ENCODE measurements around the gene VRK1.

Gene VRK1

GRCh38 chr14:96852823-96853422 lies 55.7 kb downstream of the VRK1 start:
- no peaks in the 10 kb centered on the region for H3K27me3 ChIP-seq (ENCODE audit: insufficient read depth, poor library complexity, severe bottlenecking)
- TF ChIP-seq SPI1 (IDR thresholded peaks at IDR 0.05; ENCODE audit: borderline replicate concordance, low read depth) (no peak), CTCF (IDR thresholded peaks at IDR 0.05; ENCODE audit: insufficient read depth, low read length) (peak; percentile 59)
- H3K4me3 ChIP-seq (replicated peaks; ENCODE audit: insufficient read depth, low read length): no peak overlapping the region
- H3K27ac ChIP-seq (replicated peaks): no peak overlapping the region
- DNase-seq (ENCODE audit: low read depth in 1 of 2, low spot score in 1 of 2): peak in 1 of 2 experiments; percentile 10

GRCh38 chr14:96858643-96859042 lies 61.5 kb downstream of the VRK1 start:
- no peak overlapping the region for H3K4me3 ChIP-seq (replicated peaks; ENCODE audit: insufficient read depth, low read length)
- DNase-seq (ENCODE audit: low read depth in 1 of 2, low spot score in 1 of 2): no peak
- no peaks in the 10 kb centered on the region for H3K27me3 ChIP-seq (ENCODE audit: insufficient read depth, poor library complexity, severe bottlenecking)
- TF ChIP-seq, protein P1, sequence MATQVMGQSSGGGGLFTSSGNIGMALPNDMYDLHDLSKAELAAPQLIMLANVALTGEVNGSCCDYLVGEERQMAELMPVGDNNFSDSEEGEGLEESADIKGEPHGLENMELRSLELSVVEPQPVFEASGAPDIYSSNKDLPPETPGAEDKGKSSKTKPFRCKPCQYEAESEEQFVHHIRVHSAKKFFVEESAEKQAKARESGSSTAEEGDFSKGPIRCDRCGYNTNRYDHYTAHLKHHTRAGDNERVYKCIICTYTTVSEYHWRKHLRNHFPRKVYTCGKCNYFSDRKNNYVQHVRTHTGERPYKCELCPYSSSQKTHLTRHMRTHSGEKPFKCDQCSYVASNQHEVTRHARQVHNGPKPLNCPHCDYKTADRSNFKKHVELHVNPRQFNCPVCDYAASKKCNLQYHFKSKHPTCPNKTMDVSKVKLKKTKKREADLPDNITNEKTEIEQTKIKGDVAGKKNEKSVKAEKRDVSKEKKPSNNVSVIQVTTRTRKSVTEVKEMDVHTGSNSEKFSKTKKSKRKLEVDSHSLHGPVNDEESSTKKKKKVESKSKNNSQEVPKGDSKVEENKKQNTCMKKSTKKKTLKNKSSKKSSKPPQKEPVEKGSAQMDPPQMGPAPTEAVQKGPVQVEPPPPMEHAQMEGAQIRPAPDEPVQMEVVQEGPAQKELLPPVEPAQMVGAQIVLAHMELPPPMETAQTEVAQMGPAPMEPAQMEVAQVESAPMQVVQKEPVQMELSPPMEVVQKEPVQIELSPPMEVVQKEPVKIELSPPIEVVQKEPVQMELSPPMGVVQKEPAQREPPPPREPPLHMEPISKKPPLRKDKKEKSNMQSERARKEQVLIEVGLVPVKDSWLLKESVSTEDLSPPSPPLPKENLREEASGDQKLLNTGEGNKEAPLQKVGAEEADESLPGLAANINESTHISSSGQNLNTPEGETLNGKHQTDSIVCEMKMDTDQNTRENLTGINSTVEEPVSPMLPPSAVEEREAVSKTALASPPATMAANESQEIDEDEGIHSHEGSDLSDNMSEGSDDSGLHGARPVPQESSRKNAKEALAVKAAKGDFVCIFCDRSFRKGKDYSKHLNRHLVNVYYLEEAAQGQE (IDR thresholded peaks at IDR 0.05; ENCODE audit: insufficient replicate concordance, low read depth): no peak
- TF ChIP-seq SPI1 (IDR thresholded peaks at IDR 0.05; ENCODE audit: borderline replicate concordance, low read depth): no peak
- TF ChIP-seq POLR2AphosphoS5 (IDR thresholded peaks at IDR 0.05; ENCODE audit: low read depth): no peak
- TF ChIP-seq CTCF (IDR thresholded peaks at IDR 0.05; ENCODE audit: insufficient read depth, low read length): no peak
- no peak for TF ChIP-seq GABPA (IDR thresholded peaks at IDR 0.05; ENCODE audit: low read depth)
- no peak overlapping the region for H3K27ac ChIP-seq (replicated peaks)

GRCh38 chr14:96861568-96862310 lies 64.6 kb downstream of the VRK1 start:
- no peak overlapping the region for H3K27ac ChIP-seq (replicated peaks)
- TF ChIP-seq SPI1 (IDR thresholded peaks at IDR 0.05; ENCODE audit: borderline replicate concordance, low read depth) (no peak), POLR2AphosphoS5 (IDR thresholded peaks at IDR 0.05; ENCODE audit: low read depth) (no peak), GABPA (IDR thresholded peaks at IDR 0.05; ENCODE audit: low read depth) (no peak), CTCF (IDR thresholded peaks at IDR 0.05; ENCODE audit: insufficient read depth, low read length) (no peak)
- TF ChIP-seq, protein P1 (IDR thresholded peaks at IDR 0.05; ENCODE audit: insufficient replicate concordance, low read depth): no peak
- DNase-seq (ENCODE audit: low read depth in 1 of 2, low spot score in 1 of 2): no peak
- H3K27me3 ChIP-seq (ENCODE audit: insufficient read depth, poor library complexity, severe bottlenecking): no peaks in the 10 kb centered on the region
- H3K4me3 ChIP-seq (replicated peaks; ENCODE audit: insufficient read depth, low read length): no peak overlapping the region

All from HL-60 (cell line).